Stimulated activated CD4-positive, alpha-beta T cell treated with anti-CD3 and anti-CD28 coated beads, Interleukin-12 subunit alpha, Interleukin-12 subunit beta, amount 100 ng/mL, for 4 hours (primary cell): Measurements from ENCODE around the gene CD58.
"Not testable (repeated sequence)": the region's sequence is repeated elsewhere in the genome, so short reads cannot be mapped to it uniquely, and the experiment has no call there.

Experiments
- DNase-seq: peaks from one replicate; pipeline ENCODE4 v3.0.0-alpha.2; 2020

CD58 gene

GRCh38 chr1:116569381-116569670 lies 1.5 kb downstream of the CD58 start:
- DNase-seq: no peak

- no peak for DNase-seq
Measured at GRCh38 chr1:116568662-116569380, 2.0 kb downstream of the CD58 start.

GRCh38 chr1:116567790-116568661 lies 2.8 kb downstream of the CD58 start:
- DNase-seq: no peak

- no peak for DNase-seq
Measured at GRCh38 chr1:116565222-116565621, 5.6 kb downstream of the CD58 start.

DNA sequence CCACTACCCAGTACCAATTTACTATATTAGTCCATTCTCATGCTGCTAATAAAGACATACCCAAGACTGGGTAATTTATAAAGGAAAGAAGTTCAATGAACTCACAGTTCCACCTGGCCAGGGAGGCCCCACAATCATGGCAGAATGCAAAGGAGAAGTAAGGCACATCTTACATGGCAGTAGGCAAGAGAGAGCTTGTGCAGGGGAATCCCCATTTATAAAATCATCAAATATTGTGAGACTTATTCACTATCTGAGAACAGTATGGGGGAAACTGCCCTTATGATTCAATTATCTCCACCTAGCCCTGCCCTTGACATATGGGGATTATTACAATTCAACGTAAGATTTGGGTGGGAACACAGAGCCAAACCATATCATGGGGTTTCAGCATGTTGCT lies 6.4 kb downstream of the CD58 start:
- no peak for DNase-seq

GRCh38 chr1:116562465-116562864 lies 8.4 kb downstream of the CD58 start:
- not testable (repeated sequence) for DNase-seq

DNA sequence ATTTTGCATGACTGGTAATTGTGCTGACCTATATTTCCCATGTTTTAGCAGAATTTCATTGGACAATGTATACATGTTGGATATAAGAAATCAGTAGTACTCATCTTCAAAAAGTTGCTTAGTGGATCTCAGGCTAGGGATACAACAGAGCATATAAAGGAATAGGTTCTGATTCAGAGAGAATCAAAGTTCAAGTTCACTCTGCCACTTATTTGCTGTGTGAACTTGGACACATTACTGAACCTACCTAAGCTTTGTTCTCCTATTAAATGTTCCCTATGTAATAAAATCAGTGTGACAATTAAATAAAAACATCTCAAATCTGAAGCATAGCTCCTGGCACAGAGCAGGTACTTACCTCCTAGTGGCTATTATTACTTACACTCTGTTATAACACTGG lies 9.3 kb downstream of the CD58 start:
- no peak for DNase-seq

DNA sequence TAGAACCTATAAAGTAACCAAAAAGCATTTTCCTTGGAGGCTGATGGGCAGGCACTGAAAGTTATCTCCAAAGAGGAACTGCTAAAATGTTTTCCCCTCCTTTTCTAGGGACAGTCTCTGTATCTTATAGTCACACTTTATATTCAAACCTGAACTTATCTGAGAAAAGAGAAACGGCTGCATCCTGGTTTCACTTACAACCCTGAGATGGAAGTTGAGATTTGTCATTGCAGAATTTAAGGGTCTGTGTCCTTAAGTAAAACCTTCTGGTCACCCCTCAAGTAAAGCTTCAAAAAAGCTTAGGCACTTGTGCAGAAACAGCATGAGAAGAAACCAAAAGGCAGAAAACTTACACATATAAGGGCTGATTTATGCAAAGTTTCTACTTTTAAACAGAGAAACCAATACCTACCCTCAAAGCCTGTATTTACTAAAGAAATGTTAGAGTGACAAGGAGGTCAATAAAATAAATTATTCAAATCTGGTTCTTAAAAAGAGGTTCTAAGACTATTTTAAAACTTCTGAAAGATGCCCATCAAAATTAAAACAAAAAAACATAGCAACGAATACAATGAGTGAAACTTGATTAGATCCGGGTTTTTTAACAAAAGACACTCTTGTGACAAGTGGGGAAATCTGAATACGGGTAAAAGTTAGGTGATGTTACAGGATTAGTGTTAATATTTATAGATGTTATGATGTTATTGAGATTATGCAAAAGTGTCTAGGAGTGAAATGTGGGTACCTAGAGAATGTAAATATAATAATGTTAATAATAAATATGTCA lies 9.9 kb downstream of the CD58 start:
- DNase-seq: no peak

- DNase-seq: no peak
Measured at GRCh38 chr1:116559304-116559761, 11.5 kb downstream of the CD58 start.

- no peak for DNase-seq
Measured at GRCh38 chr1:116558571-116558970, 12.3 kb downstream of the CD58 start.

DNA sequence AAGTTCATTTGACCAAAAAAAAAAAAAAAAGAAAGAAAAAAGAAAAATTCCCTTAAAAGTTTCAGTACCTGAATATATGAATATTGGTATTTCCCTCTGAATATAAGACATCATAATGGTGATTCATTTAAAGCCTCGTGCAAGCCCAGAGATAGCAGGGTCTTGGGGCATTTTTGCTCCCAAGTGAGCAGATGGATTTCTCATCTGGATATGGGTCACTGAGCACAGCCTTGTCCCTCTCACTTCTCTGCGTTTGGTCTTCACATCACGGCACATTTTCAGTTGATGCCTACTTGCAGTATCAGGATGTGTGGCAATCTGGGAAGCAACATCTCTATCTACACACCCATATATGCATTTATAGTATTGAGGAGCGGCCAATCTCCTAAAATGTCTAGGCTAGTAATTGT lies 12.7 kb downstream of the CD58 start:
- no peak for DNase-seq

DNA sequence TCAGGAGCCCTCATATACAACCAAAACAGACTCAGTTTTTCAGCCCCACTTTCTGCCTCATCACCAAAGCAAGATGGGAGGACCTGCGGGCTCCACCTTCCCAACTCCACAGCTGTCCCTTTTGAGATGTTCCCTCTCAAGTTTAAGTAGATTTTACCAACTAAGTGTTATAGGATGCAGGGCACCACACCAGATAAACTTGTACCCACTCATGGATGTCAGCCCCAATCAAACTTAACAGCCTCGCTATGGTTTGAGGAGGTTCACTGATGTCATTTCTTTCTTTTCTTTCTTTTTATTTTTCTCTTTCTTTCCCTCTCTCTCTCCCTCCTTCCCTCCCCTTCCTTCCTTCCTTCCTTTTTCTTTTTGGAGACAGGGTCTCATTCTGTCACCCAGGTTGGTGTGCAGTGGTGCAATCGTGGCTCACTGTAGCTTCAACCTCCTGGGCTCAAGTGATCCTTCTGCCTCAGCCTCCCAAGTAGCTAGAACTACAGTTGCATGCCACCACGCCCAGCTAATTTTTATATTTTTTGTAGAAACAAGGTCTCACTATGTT lies 13.4 kb downstream of the CD58 start:
- DNase-seq: no peak

- peak; percentile 58 for DNase-seq
Measured at GRCh38 chr1:116556289-116557006, 14.4 kb downstream of the CD58 start.

- DNase-seq: no peak
Measured at GRCh38 chr1:116554924-116555323, 15.9 kb downstream of the CD58 start.

GRCh38 chr1:116553386-116554115 lies 17.3 kb downstream of the CD58 start:
- no peak for DNase-seq

DNA sequence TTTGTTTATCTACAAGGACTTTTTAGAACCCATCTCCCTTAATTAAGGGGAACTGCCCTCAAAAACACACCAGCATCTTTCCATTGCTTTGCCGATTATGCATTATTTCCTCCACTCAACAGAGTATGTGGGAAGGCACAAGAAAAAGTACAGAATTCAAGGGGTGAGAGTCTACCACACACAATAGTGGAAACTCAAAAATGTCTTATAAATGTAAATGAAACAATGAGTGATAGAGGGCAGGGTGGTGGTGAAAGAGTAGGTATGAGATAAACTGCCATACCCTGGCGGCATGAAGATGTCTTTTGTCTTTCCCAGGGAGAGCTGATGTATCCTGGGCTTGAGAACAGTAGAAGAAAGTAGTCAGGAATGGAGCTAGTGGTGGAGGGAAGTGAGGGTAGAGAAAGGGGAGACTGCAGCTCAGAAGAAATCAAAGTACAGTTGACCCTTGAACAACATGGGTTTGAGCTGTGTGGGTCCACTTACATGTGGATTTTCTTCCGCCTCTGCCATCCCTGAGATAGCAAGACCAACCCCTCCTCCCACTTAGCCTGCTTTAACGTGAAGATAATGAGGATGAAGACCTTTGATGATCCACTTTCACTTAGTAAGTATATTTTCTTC lies 24.4 kb downstream of the CD58 start:
- DNase-seq: no peak

DNA sequence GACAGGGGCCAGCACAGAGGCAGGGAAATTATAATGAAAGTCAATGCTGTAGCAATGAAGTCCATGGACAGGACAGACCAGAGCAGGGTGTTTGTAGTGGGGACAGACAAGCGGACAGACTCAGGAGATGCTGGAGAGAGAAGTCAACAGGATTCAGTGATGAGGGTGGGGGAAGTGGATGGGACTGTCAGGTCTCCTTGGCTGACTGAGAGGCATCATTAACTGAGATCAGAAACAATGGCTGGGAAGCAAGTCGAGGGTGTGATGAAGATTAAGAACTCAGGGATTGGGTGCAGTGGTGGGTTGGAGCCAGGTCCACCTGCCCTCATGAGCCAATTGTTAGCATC lies 25.5 kb downstream of the CD58 start:
- no peak for DNase-seq

- DNase-seq: no peak
Measured at GRCh38 chr1:116544588-116545358, 26.1 kb downstream of the CD58 start.

GRCh38 chr1:116540088-116540487 lies 30.7 kb downstream of the CD58 start:
- no peak for DNase-seq

- DNase-seq: no peak
Measured at GRCh38 chr1:116538544-116538943, 32.3 kb downstream of the CD58 start.

- no peak for DNase-seq
Measured at GRCh38 chr1:116537898-116538297, 32.9 kb downstream of the CD58 start.
